K562 (cell line): Measurements from ENCODE around the gene CMTR1. TPM values are rescaled to one million over a fixed set of nuclear protein-coding genes. Genes with fewer than 3 reads are reported as not detected.

Experiments
- ARNT ChIP-seq, 2 experiments: fragments of 450-650 bp; IDR thresholded peaks; 2 replicates each; pipeline ENCODE4 v1.6.1; 2016; ENCODE audit warnings: mild to moderate bottlenecking in 1 of 2
- BCL6 ChIP-seq: fragments of 250-450 bp; sonication (Bioruptor Pico); IDR thresholded peaks from 2 replicates; pipeline ENCODE4 v1.4.0; 2020
- DMBX1 ChIP-seq: fragments of 250-450 bp; sonication (Bioruptor Pico); IDR thresholded peaks from 2 replicates; pipeline ENCODE4 v1.8.0; 2022; ENCODE audit warnings: inconsistent platforms, mild to moderate bottlenecking, moderate library complexity, borderline replicate concordance
- ELF1 ChIP-seq: fragments of 200-800 bp; sonication (Bioruptor generic); IDR thresholded peaks from 2 replicates; pipeline ENCODE4 v1.6.1; 2016; ENCODE audit warnings: missing genetic modification characterization, missing compliant biosample characterization
- ETS2 ChIP-seq: IDR thresholded peaks from 2 replicates; pipeline ENCODE4 v1.6.1; 2016; ENCODE audit warnings: borderline replicate concordance, missing genetic modification characterization, mild to moderate bottlenecking, moderate library complexity, missing compliant biosample characterization; ENCODE audit not compliant: poor library complexity, severe bottlenecking
- FOXA3 ChIP-seq, 2 experiments: fragments of 450-650 bp in 1 of 2; sonication (generic) in 1 of 2; formaldehyde crosslinking; IDR thresholded peaks in 1 of 2; conservative IDR thresholded peaks in 1 of 2; 2 replicates each; pipeline versions ENCODE4 v1.4.0 to v1.8.0; 2020 to 2022; ENCODE audit warnings: mild to moderate bottlenecking in 2 of 2, missing genetic modification reagents in 1 of 2
- GATA2 ChIP-seq: sonication (generic); formaldehyde crosslinking; IDR thresholded peaks from 2 replicates; pipeline ENCODE4 v1.4.0; 2020; ENCODE audit warnings: mild to moderate bottlenecking, missing genetic modification reagents
- HMGN3 ChIP-seq: IDR thresholded peaks from 2 replicates; pipeline ENCODE4 v1.6.1; 2011; ENCODE audit warnings: borderline replicate concordance, low read depth, mild to moderate bottlenecking, mixed read lengths, low read length; ENCODE audit not compliant: insufficient read length; ENCODE audit errors: extremely low read depth
- JUND ChIP-seq, 2 experiments: IDR thresholded peaks; 2 replicates in 1 of 2; 3 replicates in 1 of 2; pipeline ENCODE4 v1.6.1; 2011; ENCODE audit warnings: borderline replicate concordance in 2 of 2, low read depth in 2 of 2, low read length in 2 of 2, improper control_type of control experiment in 1 of 2, missing biosample characterization in 1 of 2, missing genetic modification characterization in 1 of 2, missing genetic modification reagents in 1 of 2
- LEF1 ChIP-seq: fragments of 450-650 bp; IDR thresholded peaks from 2 replicates; pipeline ENCODE4 v1.6.1; 2016; ENCODE audit warnings: mild to moderate bottlenecking
- MAFK ChIP-seq: IDR thresholded peaks from 2 replicates; pipeline ENCODE4 v1.6.1; 2011; ENCODE audit warnings: low read length, improper control_type of control experiment
- RFX1 ChIP-seq: fragments of 450-650 bp; IDR thresholded peaks from 2 replicates; pipeline ENCODE4 v1.6.1; 2016; ENCODE audit warnings: mild to moderate bottlenecking, moderate library complexity
- SNIP1 ChIP-seq: fragments of 450-650 bp; IDR thresholded peaks from 2 replicates; pipeline ENCODE4 v1.7.1; 2017; ENCODE audit warnings: low read depth, mild to moderate bottlenecking
- SRF ChIP-seq, 2 experiments: fragments of 250-450, 450-650 bp in 1 of 2; sonication (Bioruptor Pico) in 1 of 2; sonication (generic) in 1 of 2; formaldehyde crosslinking; IDR thresholded peaks; 2 replicates each; pipeline versions ENCODE4 v1.5.0 to v1.5.1; 2020 to 2022; ENCODE audit warnings: mild to moderate bottlenecking in 1 of 2, missing genetic modification reagents in 1 of 2
- ZNF134 ChIP-seq: fragments of 250-450 bp; sonication (Bioruptor Pico); conservative IDR thresholded peaks from 2 replicates; pipeline ENCODE4 v1.4.0; 2020
- ZNF57 ChIP-seq: fragments of 450-650 bp; formaldehyde crosslinking; IDR thresholded peaks from 2 replicates; pipeline ENCODE4 v1.4.0; 2020; ENCODE audit warnings: mild to moderate bottlenecking, moderate library complexity
- ZNF583 ChIP-seq: fragments of 250-450 bp; sonication (Bioruptor Pico); IDR thresholded peaks from 2 replicates; pipeline ENCODE4 v1.4.0; 2020
- ZNF766 ChIP-seq: fragments of 200-800 bp; sonication (Bioruptor generic); conservative IDR thresholded peaks from 2 replicates; pipeline ENCODE4 v1.6.1; 2016; ENCODE audit warnings: missing genetic modification characterization, missing compliant biosample characterization
- polyA plus RNA-seq, 8 experiments: library from polyadenylated mRNA; depleted of rRNA in 4 of 8; stranded (reverse) in 5 of 8; unstranded in 3 of 8; fragments of >200 nt; fragmentation: Nextera tagmentation in 2 of 8; fragmentation: Illumina TruSeq in 1 of 8; extraction: Ambion mirVana in 2 of 8; extraction: Trizol in 1 of 8; gene quantifications; 2 replicates each; pipeline versions ENCODE4 v1.2.1 to v1.2.3, GENCODE V29; 2011 to 2014; ENCODE audit warnings: inconsistent platforms in 1 of 8, missing spikeins in 1 of 8
- total RNA-seq, 7 experiments: library from RNA; depleted of rRNA in 6 of 7; stranded (reverse); fragments of >200 nt in 6 of 7; fragmentation: Illumina TruSeq in 2 of 7; extraction: Trizol in 2 of 7; gene quantifications; 2 replicates each; pipeline versions ENCODE4 v1.2.1 to v1.2.3, GENCODE V29; 2011 to 2021; ENCODE audit warnings: low replicate concordance in 1 of 7
- TF ChIP-seq, protein P1 (sequence below), 2 experiments: fragments of 450-650 bp; IDR thresholded peaks; 2 replicates each; pipeline ENCODE4 v1.6.1; 2018; ENCODE audit warnings: mild to moderate bottlenecking in 2 of 2, low read depth in 1 of 2; ENCODE audit not compliant: partially characterized antibody in 2 of 2
- TF ChIP-seq, protein P2 (sequence below), 2 experiments: fragments of 450-650 bp in 1 of 2; IDR thresholded peaks; 2 replicates each; pipeline ENCODE4 v1.6.1; 2011 to 2017; ENCODE audit warnings: low read depth in 2 of 2, antibody characterized with exemption in 1 of 2, borderline replicate concordance in 1 of 2, low read length in 1 of 2, mild to moderate bottlenecking in 1 of 2, mixed read lengths in 1 of 2; ENCODE audit not compliant: control insufficient read depth in 1 of 2

Gene CMTR1
- total and polyA plus RNA-seq, 9 of the 15 experiments (the other 6 are each of a cell fraction or from before 2014, with no cell fraction given) = 2.9 to 63.5 (median 49.5) TPM

DNA sequence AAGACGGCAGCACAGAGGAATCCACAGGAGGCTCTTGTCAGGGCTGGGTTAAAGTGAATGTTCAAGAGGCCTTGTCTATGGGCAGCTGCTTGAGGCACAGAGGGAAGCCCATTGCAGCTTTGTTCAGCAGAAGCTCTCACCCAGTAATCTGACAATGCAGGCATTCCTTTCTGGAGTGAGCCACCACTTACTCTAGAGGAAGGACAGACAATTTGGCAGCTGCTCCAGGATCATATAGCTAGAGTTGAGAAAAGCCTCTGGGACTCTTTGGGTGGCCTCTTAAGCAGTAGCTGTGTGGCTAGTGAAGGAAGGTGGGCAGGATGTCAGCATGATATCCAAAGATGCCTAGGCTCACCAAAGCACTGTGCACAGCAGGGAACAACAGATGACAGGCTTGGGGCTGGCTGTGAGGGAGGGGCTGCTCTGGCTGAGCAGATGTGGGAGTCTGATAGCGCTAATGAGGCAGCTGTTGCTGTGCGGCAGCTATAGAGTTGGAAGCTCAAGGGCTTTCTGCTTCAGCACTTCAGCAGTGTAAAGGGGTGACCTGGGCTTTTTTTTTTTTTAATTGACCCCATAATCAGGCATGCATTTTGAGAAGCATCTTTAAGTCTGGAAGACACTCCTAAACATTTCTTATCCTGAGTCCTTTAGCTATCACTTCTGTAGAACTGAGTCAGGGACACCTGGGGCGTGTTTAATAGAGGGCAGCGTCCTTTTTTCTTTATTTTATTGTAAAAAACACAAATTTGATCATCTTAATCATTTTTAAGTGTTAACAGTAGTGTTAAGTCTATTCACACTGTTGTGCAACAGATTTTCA is 27.2 kb downstream of the CMTR1 start (continued):
- TF ChIP-seq, protein P1, sequence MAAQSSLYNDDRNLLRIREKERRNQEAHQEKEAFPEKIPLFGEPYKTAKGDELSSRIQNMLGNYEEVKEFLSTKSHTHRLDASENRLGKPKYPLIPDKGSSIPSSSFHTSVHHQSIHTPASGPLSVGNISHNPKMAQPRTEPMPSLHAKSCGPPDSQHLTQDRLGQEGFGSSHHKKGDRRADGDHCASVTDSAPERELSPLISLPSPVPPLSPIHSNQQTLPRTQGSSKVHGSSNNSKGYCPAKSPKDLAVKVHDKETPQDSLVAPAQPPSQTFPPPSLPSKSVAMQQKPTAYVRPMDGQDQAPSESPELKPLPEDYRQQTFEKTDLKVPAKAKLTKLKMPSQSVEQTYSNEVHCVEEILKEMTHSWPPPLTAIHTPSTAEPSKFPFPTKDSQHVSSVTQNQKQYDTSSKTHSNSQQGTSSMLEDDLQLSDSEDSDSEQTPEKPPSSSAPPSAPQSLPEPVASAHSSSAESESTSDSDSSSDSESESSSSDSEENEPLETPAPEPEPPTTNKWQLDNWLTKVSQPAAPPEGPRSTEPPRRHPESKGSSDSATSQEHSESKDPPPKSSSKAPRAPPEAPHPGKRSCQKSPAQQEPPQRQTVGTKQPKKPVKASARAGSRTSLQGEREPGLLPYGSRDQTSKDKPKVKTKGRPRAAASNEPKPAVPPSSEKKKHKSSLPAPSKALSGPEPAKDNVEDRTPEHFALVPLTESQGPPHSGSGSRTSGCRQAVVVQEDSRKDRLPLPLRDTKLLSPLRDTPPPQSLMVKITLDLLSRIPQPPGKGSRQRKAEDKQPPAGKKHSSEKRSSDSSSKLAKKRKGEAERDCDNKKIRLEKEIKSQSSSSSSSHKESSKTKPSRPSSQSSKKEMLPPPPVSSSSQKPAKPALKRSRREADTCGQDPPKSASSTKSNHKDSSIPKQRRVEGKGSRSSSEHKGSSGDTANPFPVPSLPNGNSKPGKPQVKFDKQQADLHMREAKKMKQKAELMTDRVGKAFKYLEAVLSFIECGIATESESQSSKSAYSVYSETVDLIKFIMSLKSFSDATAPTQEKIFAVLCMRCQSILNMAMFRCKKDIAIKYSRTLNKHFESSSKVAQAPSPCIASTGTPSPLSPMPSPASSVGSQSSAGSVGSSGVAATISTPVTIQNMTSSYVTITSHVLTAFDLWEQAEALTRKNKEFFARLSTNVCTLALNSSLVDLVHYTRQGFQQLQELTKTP (IDR thresholded peaks at IDR 0.05; ENCODE audit: low read depth in 1 of 2, partially characterized antibody in 2 of 2) = no peak
- TF ChIP-seq FOXA3 (CRISPR knock-in tag; conservative IDR thresholded peaks at IDR 0.05 in 1 of 2, IDR thresholded peaks at IDR 0.05 in 1 of 2) (no peak), ZNF134 (peak; percentile 62; the same call in 1 of the 2 replicates), MAFK (peak; percentile 34; the same call in 1 of the 2 replicates), JUND (IDR thresholded peaks at IDR 0.05; ENCODE audit: borderline replicate concordance, low read depth, low read length) (peak; percentile 76), JUND (tag; IDR thresholded peaks at IDR 0.05; ENCODE audit: borderline replicate concordance, low read depth, low read length) (peak; percentile 69; the same call in 1 of the 3 replicates), ZNF57 (no peak), RFX1 (no peak), ELF1 (tag) (no peak), BCL6 (CRISPR knock-in tag) (no peak), LEF1 (peak; percentile 74; the same call in 1 of the 2 replicates), SNIP1 (no peak), GATA2 (CRISPR knock-in tag) (peak; percentile 98), ETS2 (tag) (no peak), ZNF583 (no peak; the same call in 1 of the 2 replicates), ARNT (IDR thresholded peaks at IDR 0.05) (peak in 1 of 2 experiments; percentile 92; a peak in 2 of 4 replicates), SRF (CRISPR knock-in tag; IDR thresholded peaks at IDR 0.05) (no peak), ZNF766 (CRISPR knock-in tag) (peak; percentile 68; the same call in 1 of the 2 replicates), HMGN3 (peak; percentile 79), DMBX1 (CRISPR knock-in tag) (peak; percentile 92)
- TF ChIP-seq, protein P2, sequence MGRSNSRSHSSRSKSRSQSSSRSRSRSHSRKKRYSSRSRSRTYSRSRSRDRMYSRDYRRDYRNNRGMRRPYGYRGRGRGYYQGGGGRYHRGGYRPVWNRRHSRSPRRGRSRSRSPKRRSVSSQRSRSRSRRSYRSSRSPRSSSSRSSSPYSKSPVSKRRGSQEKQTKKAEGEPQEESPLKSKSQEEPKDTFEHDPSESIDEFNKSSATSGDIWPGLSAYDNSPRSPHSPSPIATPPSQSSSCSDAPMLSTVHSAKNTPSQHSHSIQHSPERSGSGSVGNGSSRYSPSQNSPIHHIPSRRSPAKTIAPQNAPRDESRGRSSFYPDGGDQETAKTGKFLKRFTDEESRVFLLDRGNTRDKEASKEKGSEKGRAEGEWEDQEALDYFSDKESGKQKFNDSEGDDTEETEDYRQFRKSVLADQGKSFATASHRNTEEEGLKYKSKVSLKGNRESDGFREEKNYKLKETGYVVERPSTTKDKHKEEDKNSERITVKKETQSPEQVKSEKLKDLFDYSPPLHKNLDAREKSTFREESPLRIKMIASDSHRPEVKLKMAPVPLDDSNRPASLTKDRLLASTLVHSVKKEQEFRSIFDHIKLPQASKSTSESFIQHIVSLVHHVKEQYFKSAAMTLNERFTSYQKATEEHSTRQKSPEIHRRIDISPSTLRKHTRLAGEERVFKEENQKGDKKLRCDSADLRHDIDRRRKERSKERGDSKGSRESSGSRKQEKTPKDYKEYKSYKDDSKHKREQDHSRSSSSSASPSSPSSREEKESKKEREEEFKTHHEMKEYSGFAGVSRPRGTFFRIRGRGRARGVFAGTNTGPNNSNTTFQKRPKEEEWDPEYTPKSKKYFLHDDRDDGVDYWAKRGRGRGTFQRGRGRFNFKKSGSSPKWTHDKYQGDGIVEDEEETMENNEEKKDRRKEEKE (IDR thresholded peaks at IDR 0.05; ENCODE audit: borderline replicate concordance in 1 of 2, control insufficient read depth in 1 of 2, low read depth in 2 of 2, low read length in 1 of 2) = no peak
